Ishikawa (cell line): ENCODE data around the gene GPR137C.

Experiments
- CEBPB ChIP-seq: IDR thresholded peaks from 2 replicates; pipeline ENCODE4 v1.6.1; 2012
- CREB1 ChIP-seq: IDR thresholded peaks from 2 replicates; pipeline ENCODE4 v1.6.1; 2012; ENCODE audit warnings: low read depth
- EGR1 ChIP-seq: IDR thresholded peaks from 2 replicates; pipeline ENCODE4 v1.6.1; 2012
- EP300 ChIP-seq: IDR thresholded peaks from 2 replicates; pipeline ENCODE4 v1.6.1; 2012; ENCODE audit warnings: borderline replicate concordance
- FOXM1 ChIP-seq: IDR thresholded peaks from 2 replicates; pipeline ENCODE4 v1.6.1; 2012; ENCODE audit warnings: low read depth, borderline replicate concordance
- MAX ChIP-seq: IDR thresholded peaks from 2 replicates; pipeline ENCODE4 v1.6.1; 2012
- NFIC ChIP-seq: IDR thresholded peaks from 2 replicates; pipeline ENCODE4 v1.6.1; 2012
- RAD21 ChIP-seq: IDR thresholded peaks from 2 replicates; pipeline ENCODE4 v1.6.1; 2012; ENCODE audit warnings: low read depth
- REST ChIP-seq: IDR thresholded peaks from 2 replicates; pipeline ENCODE4 v1.6.1; 2012; ENCODE audit warnings: low read depth, mild to moderate bottlenecking
- TAF1 ChIP-seq: IDR thresholded peaks from 2 replicates; pipeline ENCODE4 v1.6.1; 2012; ENCODE audit warnings: low read depth, mild to moderate bottlenecking
- TCF12 ChIP-seq: IDR thresholded peaks from 2 replicates; pipeline ENCODE4 v1.6.1; 2012; ENCODE audit warnings: low read depth
- TEAD4 ChIP-seq: IDR thresholded peaks from 2 replicates; pipeline ENCODE4 v1.6.1; 2012
- USF1 ChIP-seq: IDR thresholded peaks from 2 replicates; pipeline ENCODE4 v1.6.1; 2012
- YY1 ChIP-seq: IDR thresholded peaks from 2 replicates; pipeline ENCODE4 v1.6.1; 2012; ENCODE audit warnings: low read depth
- ZBTB7A ChIP-seq: IDR thresholded peaks from 2 replicates; pipeline ENCODE4 v1.6.1; 2012; ENCODE audit warnings: low read depth

The GPR137C gene

GRCh38 chr14:52538623-52539022 lies 14.0 kb upstream of the GPR137C start:
- no peak for TF ChIP-seq EP300

- TF ChIP-seq YY1 (no peak), EGR1 (no peak), TCF12 (no peak), TAF1 (no peak), USF1 (no peak), RAD21 (no peak), REST (no peak), CREB1 (no peak), ZBTB7A (no peak), TEAD4 (no peak), FOXM1 (no peak)
Observed at GRCh38 chr14:52545584-52546317, 6.9 kb upstream of the GPR137C start.

GRCh38 chr14:52546318-52546670 lies 6.3 kb upstream of the GPR137C start:
- no peak for TF ChIP-seq ZBTB7A
- no peak for TF ChIP-seq TCF12
- no peak for TF ChIP-seq RAD21
- TF ChIP-seq TEAD4 = no peak
- TF ChIP-seq EGR1 = no peak
- TF ChIP-seq USF1 = no peak
- no peak for TF ChIP-seq NFIC
- TF ChIP-seq TAF1 = no peak
- TF ChIP-seq EP300 = no peak
- no peak for TF ChIP-seq MAX
- no peak for TF ChIP-seq CREB1
- no peak for TF ChIP-seq YY1
- no peak for TF ChIP-seq FOXM1

- TF ChIP-seq CEBPB = no peak
- no peak for TF ChIP-seq RAD21
- TF ChIP-seq TEAD4 = no peak
- TF ChIP-seq ZBTB7A = no peak
- TF ChIP-seq EP300 = no peak
- TF ChIP-seq USF1 = no peak
- no peak for TF ChIP-seq TAF1
- TF ChIP-seq MAX = no peak
- TF ChIP-seq TCF12 = no peak
- no peak for TF ChIP-seq CREB1
- TF ChIP-seq FOXM1 = no peak
- no peak for TF ChIP-seq NFIC
- no peak for TF ChIP-seq YY1
- TF ChIP-seq EGR1 = no peak
- TF ChIP-seq REST = no peak
Observed at GRCh38 chr14:52547027-52547426, 5.6 kb upstream of the GPR137C start.

GRCh38 chr14:52547526-52547925 lies 5.1 kb upstream of the GPR137C start:
- TF ChIP-seq TAF1 (no peak), ZBTB7A (no peak), REST (no peak), FOXM1 (no peak)
